NCI-H1436 (cell line): ENCODE results near the gene TAP1.

Experiments used
- DNase-seq: peaks from one replicate; lab custom pipeline; 2025; lab: John Stamatoyannopoulos, UW

TAP1 gene

DNA sequence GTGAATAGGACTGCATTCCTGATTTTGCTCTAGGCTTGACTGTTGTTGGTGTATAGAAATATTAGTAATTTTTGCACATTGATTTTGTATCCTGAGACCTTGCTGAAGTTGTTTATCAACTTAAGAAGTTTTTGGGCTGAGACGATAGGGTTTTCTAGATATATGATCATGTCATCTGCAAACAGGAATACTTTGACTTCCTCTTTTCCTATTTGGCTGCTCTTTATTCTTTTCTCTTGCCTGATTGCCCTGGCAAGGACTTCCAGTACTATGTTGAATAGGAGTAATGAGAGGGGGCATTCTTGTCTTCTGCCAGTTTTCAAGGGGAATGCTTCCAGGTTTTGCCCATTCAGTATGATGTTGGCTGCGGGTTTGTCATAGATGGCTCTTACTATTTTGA is 50.1 kb downstream of the TAP1 start:
- no peak for DNase-seq

- DNase-seq: no peak
These were observed 53.8 kb downstream of the TAP1 start for GRCh38 chr6:32799740-32800139.

DNA sequence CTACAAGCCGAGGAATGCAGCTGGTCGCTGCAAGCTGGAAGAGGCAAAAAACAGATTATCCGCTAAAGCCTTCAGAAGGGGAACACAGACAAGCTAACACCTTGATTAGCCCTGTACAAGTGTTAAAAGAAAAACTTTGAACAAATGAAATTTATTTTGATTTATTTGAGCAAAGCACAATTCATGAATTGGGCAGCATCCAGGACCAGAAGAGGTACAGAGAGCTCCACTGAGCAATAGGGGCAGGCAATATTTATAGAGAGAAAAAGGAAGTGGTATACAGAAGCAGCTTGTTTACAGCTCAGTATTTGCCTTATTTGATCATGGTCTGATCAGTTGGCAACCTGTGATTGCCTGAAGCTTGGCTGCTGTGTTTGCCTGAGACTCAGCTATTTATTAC is 54.3 kb downstream of the TAP1 start:
- no peak for DNase-seq

- peak; percentile 10 for DNase-seq
These were observed 56.4 kb downstream of the TAP1 start for GRCh38 chr6:32796848-32797776.
